Peyer's patch (tissue), 4 donors: ENCODE measurements around the gene SLC1A5.
"Not testable (repeated sequence)": the region's sequence is repeated elsewhere in the genome, so short reads cannot be mapped to it uniquely, and the experiment has no call there.

ENCODE experiments used
- POLR2A ChIP-seq, 2 donors: fragments of 450-650 bp; IDR thresholded peaks; one replicate each; pipeline ENCODE4 v1.5.1; 2017; ENCODE audit warnings: antibody characterized with exemption in 2 of 2, mild to moderate bottlenecking in 2 of 2, moderate library complexity in 2 of 2
- TF ChIP-seq, protein P1 (sequence below), 6 experiments: fragments of 450-650 bp in 4 of 6; fragments of 200-600 bp in 2 of 6; sonication (generic) in 1 of 6; IDR thresholded peaks; one replicate each; pipeline ENCODE4 v1.5.1; 2017 to 2019; ENCODE audit warnings: antibody characterized with exemption in 6 of 6, mild to moderate bottlenecking in 3 of 6, moderate library complexity in 1 of 6

DNA sequence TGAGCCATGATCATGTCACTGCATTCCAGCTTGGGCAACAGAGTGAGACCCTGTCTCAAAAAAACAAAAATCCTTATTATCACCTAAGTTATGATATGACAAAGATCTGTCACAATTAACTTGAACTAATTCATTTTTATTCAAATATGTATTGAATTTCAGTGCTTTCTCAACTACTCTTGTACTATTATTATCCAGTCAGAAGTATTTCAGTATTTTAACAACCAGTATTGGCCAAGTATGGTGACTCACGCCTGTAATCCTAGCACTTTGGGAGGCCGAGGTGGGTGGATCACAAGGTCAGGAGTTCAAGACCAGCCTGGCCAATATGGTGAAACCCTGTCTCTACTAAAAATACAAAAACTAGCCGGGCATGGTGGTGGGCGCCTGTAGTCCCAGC lies 27.5 kb downstream of the SLC1A5 start:
- TF ChIP-seq, protein P1, sequence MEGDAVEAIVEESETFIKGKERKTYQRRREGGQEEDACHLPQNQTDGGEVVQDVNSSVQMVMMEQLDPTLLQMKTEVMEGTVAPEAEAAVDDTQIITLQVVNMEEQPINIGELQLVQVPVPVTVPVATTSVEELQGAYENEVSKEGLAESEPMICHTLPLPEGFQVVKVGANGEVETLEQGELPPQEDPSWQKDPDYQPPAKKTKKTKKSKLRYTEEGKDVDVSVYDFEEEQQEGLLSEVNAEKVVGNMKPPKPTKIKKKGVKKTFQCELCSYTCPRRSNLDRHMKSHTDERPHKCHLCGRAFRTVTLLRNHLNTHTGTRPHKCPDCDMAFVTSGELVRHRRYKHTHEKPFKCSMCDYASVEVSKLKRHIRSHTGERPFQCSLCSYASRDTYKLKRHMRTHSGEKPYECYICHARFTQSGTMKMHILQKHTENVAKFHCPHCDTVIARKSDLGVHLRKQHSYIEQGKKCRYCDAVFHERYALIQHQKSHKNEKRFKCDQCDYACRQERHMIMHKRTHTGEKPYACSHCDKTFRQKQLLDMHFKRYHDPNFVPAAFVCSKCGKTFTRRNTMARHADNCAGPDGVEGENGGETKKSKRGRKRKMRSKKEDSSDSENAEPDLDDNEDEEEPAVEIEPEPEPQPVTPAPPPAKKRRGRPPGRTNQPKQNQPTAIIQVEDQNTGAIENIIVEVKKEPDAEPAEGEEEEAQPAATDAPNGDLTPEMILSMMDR (IDR thresholded peaks at IDR 0.05), result not testable (repeated sequence)
- not testable (repeated sequence) for TF ChIP-seq POLR2A (IDR thresholded peaks at IDR 0.05)
